HG03342 (cell line): Measurements from ENCODE around the gene CDH12.
"Not testable (repeated sequence)": the region's sequence is repeated elsewhere in the genome, so short reads cannot be mapped to it uniquely, and the experiment has no call there.

ENCODE experiments used
- ATAC-seq: cut with Tn5 transposase; IDR thresholded peaks from one replicate; pipeline ENCODE4 v1.9.1; 2021; ENCODE audit warnings: mild to moderate bottlenecking, moderate library complexity; ENCODE audit not compliant: unreplicated experiment

The CDH12 gene

DNA sequence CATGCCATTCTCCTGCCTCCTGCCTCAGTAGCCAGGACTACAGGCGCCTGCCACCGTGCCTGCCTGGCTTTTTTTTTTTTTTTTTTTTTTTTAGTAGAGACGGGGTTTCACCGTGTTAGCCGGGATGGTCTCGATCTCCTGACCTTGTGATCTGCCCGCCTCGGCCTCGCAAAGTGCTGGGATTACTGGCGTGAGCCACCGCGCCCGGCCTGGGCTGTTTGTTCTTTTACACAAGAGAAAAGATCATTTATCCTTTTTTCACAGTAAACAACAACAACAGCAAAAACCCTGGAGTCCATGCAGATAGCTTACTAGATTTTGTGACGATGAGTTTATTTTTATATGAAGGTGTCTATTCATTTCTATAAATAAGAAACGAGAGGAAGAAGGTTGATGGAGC is 538.1 kb downstream of the CDH12 start:
- not testable (repeated sequence) for ATAC-seq

DNA sequence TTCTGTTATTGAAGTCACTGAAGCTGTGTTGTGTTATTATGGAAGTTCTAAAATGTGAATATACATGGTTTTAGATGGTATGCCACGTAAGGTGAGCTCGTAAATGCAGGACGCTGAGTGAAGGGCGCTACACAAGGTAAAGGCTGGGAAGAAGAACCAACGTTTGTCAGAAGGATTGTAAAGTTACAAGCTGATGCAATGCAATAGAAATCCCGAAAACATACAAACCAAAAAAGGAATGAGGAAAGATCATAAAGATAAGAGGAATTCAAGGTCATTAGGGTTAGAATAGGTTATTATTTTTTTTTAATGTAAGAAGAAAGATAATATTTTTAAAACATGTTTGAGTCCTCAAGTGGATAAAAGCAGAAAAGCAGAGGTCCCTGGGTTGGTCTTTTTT is 538.6 kb downstream of the CDH12 start:
- no peak for ATAC-seq

DNA sequence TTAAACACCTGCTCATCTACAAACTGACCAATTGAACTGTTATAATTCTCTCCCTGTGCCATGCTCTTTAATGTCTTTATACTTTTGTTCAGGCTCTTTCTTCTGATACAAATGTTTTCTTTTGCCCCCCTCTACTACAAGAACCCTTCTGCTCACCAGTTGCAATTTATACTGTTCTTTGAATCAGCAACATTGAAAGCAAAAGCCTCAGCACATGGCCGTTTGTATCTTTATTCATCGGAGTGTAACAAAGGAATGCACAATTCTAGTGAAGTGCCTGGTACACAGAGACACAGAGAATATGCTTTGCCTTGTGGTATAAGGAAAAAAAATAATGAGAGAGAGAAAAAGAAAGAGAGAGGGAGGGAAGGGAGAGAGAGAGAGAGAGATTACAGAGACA is 547.1 kb downstream of the CDH12 start:
- ATAC-seq, result no peak

DNA sequence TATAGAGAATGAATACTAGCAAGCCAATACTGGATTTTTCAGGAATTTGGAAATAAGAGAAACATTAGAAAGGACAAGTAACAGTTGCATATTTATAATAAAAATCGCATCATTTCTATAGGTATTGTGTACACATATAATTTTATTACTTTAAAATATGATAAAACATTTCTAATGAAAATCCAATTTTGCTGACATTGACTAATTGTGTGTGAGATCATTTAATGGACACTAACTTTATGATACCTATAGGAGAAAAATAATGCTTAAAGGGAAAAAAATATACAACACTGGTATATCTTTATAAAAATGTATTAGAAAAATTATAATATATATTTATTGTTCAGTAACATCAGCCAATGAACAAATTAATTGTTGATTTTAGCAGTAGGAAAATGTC is 557.3 kb downstream of the CDH12 start:
- no peak for ATAC-seq

DNA sequence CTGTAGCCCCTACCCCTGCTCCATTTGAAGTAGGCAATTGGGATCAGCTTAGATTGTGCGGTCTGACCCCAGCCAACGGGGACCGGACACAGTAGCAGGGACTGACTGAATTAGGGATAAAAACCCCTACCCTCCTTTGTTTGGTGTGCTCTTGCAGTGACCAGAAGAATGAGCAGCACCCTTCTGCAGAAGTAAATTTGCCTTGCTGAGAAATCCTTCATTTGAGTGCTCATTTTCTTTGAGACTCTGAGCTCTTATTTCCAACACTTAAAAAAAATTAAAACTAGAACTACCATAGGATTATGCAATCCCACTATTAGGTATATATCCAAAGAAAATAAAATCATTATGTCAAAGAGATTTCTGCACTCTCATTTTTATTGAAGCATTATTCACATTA is 560.0 kb downstream of the CDH12 start:
- ATAC-seq, result no peak

DNA sequence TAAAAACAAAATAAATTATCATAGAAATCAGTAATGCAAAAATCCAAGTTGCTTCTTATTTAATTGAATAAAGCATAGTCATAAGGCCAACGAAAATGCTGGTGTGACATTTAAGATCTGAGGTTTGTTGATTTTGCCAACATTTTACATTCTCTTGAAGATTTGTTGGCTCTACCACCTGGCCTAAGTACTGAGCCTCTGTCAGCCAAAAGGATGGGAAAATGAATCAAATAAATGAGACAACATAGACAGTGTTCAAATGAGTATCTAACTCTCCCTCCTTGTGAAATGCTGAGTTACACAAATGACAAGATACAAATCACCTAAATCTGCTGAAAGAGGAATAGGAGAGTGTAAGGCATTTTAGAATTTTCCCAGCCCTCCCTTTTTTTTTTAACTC is 575.0 kb downstream of the CDH12 start:
- no peak for ATAC-seq

DNA sequence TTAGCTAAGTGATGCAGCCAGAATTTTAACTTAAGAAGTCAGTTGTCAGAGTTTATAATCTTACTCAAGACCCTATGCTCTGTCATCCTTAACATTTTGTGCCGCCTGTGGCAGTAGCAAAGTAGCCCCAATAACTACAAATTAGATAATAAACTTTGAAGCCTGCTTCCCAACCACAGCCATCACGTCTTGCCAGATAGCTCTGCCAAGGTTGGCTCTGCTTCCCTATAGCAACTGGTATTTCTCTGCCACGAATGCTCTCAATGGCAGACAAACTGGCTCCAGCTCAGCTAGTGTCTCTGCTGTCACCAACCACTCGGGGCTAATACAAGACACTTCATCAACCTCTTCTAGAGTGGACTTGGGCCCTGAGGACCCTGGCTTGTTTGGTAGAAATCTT is 576.1 kb downstream of the CDH12 start:
- no peak for ATAC-seq

DNA sequence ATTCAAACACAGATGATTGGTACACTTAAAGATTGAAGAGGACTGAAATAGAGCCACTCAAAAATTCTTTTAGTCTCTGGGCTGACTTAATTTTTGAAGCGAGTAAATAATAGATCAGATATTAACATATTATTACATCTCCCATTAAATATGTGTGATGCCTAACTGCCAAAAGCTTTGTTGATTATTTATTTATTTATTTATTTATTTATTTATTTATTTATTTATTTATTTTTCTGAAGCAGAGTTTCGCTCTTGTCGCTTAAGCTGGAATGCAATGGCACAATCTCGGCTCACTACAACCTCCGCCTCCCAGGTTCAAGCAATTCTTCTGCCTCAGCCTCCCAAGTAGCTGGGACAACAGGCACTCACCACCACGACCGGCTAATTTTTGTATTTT is 587.3 kb downstream of the CDH12 start:
- ATAC-seq, result not testable (repeated sequence)

DNA sequence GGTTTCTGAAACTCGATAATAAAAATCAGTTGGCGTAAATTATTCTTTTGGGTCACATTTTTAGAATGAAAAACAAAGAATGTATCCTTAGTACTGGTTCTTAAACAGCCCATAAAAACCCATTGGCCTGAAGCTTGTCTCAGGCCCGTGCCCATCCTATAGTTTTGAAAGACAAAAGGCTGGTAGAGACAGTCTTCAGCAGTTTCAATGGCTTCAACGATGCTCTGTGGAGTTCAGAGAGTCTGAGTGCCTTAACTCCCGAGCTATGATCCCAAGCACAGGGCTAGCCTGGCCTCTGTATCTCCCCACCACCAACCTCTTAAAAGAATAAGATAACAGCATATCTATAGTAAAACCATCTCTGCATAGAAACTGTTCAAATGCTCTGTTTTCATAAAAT is 595.0 kb downstream of the CDH12 start:
- no peak for ATAC-seq

DNA sequence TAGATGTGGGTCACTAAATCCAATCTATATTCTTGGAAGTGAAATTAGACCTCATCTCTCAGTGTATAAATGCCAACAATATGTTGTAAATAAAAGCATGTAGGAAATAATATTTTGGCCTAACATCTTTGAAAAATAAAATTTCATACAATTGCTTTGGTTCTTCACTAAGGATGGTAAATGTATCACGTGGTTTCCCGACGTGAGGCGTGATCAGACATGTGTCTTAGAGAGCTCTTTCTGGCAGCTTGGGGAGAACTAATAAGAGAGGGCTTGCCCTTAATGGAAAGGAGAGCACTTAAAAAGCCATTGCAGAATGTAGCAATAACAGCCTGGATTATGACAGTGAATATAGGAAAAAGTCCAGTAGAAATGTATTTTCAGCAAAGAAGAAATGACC is 602.6 kb downstream of the CDH12 start:
- ATAC-seq, result no peak

DNA sequence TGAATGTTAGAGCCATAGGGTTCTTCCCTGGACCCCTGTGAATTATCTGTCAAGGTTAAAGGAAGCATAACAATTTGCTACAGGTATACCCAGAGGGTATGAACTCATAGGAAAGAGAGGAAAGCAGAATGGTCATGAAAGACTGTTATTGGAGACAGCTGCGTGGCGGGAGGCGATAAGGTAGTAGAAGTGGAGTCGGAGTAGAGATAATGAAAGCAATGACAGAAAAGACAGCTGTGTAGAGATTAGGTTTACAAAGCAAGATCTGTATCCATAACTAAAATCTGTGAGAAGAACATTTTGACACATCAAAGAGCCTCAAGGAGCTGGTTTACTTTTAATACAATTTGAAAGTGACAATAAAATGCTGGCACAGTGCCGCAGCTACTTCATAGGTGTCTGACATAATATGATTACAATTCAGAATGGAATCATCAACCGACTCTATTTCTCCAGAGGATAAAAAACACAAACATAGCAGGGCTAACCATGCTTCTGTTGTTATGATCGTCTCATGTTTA is 603.9 kb downstream of the CDH12 start:
- ATAC-seq, result no peak

DNA sequence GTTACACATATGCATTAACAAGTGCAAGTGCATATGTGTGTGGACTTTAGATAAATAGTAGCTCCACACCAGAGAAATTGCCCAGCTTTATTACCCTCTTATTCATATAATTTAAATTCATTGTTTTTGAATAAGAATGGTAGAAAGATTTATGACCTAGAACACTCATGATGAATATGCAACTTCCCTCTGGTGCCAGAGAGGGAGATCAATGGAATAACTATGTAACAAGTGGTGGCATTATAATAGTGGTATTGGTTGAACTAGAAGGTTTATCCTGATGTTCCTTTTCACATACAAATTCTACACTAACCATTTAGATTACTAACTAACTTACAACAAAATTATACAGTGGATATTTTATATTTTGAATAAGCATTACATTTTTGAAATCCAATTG is 607.4 kb downstream of the CDH12 start:
- no peak for ATAC-seq

DNA sequence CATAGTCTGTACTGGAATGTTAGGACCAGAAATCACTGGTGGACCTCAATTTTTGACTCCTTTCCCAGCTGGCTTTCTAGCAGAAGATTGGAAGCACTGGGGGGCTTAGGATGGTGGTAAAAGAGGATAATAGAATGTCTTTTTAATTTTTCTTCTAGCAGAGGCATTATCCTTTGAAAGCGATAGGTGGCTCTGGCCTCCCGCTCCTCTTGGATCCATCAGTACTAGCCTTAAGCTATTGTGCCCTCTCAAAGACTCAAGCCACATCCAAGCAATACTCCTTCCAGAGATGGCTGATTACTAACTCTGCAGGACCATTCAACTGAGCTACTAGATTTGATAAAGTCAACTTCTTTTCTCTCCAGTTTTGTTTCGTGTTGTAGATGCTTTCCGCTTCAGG is 610.6 kb downstream of the CDH12 start:
- no peak for ATAC-seq

DNA sequence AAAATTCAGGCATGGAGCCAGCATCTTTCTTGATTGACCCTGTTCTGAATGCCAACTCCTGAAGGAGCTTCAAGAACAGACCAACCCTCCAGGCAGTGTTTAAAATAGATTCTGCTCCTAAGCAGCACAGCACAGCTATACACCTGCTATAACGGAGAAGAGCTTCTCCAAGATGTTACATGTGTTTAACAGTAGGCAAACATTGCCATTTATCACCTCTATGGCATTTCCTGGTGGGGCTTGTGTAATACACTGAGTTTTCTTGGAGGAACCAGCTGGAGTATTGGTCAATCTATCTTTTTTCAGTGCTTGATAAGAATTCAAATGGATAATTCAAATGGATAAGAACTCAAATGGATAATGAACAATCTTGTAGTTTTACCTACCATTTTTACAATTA is 615.1 kb downstream of the CDH12 start:
- no peak for ATAC-seq

DNA sequence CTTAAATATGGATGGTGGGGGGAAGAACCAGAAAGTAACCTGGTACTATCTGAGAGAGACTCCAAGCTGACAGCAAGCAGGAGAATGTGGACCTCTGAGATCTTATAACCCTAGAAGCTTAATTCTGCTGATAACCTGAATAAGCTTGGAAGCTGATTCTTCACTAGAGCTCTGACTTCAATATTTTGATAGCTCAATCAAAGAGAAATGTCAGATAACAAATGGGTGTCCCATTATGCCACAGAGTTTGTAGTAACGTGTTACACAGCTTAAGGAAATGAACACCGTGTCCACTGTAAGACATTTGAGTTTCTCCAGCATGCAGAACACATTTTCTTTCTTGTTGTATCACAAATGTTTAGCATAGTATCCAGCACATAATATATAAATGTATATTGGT is 626.7 kb downstream of the CDH12 start:
- ATAC-seq, result no peak

DNA sequence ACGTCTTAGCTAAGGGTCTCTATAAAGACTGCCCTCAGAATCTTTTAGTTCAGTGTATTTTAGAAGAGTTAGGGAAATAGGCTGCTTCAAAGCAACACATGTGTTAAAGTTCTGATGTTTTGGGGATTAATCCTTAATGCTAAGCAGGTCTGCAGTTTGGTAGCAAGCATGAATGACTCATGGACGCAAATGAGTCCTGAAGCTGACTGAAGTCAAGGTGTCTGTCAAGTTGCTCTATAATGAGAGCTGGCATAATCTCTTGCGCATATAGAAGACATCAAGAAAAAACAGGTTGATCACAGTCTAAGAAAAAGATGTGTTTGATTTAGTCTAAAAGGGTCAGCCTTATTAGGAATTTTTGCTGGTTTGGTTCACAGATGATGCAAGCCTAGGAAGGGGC is 630.1 kb downstream of the CDH12 start:
- no peak for ATAC-seq

DNA sequence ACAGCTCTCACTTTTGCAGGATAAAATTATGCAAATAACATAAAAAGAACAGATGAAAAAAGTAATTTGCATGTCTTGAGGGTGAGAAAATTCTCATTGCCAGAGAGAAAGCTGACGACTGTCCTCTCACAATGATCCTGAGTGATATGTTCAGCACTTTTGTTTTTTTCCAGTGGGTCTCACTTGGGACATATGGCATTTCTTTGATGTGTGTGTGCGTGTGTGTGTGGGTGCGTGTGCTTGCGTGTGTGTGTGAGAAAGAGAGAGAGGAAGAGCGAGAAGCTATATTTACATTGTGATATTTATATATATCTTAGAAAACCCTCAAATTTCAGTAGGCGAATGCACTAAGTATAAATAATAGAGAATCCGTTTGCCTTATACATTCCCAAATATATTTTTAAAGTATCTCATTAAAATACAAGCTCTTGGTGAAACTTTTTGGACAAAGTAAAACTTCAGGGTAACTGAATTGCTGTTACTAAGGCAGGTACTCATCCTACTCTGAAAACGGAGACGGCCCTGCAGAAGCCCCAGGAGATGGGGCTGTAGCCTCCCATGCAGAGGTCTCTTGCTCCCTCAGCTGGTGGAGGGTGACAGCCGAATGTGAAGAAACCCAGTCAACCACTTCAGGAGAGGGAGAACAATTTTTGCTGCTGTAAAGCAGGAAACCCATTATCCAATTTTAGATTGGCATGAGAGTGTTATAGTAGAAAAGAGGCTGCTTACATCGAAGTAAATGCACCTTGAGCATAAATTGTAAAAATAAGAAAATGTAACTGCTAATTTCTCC is 639.2 kb downstream of the CDH12 start:
- not testable (repeated sequence) for ATAC-seq

DNA sequence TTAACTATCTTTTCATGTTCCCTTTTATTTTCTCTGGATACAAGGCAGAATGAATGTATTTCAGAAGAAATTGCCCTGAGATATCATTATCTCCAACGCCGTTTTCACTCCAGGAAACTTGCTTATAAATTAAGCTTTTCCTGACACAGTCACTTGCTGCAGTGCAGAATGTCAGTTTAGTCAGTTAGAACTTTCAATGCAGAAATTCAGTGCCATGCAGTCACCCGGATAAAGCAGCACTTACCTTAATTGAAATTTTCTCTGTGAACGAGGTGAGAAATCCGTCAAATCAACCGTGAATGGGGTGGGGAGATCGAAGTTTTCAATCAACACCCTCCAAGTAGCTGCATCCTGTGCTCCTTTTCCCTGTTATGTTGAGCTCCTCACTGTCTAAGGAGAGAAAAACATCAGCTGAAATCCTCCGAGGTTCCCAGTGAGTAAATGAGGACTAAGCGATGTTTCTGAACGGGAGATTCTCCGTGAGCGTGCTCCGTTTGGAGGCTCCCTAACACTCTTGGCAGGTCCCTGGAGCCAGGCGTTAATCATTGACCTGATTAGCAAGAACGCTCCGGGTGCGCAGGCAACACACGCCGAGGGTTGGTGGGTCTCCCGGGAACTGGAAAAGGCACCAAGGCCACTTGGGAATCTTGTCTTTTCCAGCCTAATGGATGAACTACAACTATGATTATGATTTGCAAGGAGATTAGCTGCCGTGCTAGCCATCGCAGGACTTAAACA is 640.7 kb downstream of the CDH12 start:
- ATAC-seq, result not testable (repeated sequence)

DNA sequence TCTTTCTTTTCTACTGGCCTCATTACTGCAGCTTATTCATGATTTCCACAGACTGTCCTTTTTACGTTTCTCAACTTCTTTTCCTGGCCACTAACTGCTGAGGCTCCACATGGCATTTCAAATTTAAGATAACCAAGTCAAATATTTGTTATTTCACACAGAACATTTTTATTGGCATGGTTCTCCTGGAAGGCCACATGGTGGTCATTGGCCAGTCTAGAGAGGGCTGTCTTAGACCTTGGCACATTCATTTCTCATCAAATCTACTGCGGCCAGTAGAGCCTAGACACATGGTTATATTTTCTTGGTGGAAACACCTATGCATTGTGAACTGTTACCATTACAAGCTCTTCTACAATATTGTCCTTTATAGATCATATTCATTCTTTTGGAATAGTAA is 644.7 kb downstream of the CDH12 start:
- ATAC-seq, result not testable (repeated sequence)

DNA sequence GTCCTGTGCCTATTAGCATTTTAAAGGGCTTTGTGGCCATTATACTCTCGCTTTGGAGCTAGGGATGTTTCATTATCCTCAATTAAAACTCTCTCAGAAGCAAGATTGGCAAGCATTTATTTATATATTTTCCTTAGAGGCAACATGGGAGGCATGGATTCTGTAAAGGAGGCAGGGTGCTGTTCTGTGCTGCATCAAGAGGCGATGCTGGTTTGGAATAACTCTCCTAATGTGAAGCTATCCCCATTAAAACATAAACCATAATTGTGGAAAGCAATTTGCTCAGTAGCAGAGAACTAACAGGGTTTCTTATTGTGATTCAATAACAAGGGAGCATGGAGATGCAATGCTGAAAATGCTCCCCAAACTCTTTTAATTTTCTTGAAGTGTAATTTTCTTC is 664.5 kb downstream of the CDH12 start:
- not testable (repeated sequence) for ATAC-seq

DNA sequence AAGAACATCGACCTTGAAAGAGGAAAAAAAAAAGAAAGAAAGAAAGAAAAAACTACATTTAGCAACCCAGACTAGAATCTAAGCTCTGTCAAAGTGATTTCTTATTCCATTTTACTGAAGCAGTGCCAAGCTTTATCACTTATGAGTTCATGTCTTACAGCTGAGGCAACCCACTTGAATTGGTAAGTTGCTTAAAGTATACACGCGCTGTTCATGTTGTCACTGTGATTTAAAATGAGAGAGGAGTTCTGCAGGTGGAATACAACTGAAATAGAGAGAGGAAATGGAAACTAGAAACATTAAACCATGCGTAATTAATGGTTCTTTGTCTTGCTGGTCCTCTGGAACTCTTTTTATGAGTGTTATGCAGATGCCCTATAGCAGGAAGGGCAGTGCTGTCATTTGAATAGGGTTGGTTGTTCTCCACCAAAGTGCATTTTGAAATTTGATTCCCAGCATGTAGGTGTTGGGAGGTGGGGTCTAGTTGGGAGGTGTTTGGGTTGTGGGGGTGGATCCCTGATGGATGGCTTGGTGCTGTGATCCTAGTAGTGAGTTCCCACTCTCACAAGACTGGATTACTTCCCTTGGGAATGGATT is 665.4 kb downstream of the CDH12 start:
- not testable (repeated sequence) for ATAC-seq

DNA sequence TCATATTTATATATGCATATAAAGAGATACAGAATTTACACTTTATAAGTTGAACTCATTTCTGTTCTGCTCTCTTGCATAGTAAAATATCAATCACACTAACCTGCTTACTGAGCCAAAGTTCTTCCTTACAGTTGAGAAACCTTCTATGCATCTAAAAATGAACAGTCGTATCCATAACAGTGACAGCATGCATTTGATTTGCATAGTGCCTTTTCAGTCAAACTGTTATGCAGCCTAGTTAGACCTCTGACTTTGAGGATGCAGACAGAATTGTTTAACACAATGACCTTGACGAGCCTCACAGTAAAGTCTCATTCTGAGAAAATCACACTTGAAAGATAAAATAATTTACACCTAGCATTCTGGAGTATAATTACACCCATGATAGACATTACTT is 683.9 kb downstream of the CDH12 start:
- ATAC-seq, result not testable (repeated sequence)
